Progenitor cell of endocrine pancreas (in vitro differentiated cells): Measurements from ENCODE around the gene SUPT5H. TPM values are rescaled to one million over a fixed set of nuclear protein-coding genes. Genes with fewer than 3 reads are reported as not detected.

Experiments
- DNase-seq: peaks from one replicate; pipeline ENCODE4 v3.0.0; 2021; ENCODE audit warnings: low spot score; ENCODE audit not compliant: unreplicated experiment
- H3K27ac Mint-ChIP-seq: 2 replicates; pipeline ENCODE4 v1.8.0; 2021; ENCODE audit warnings: mild to moderate bottlenecking, moderate library complexity, mixed read lengths
- H3K27me3 Mint-ChIP-seq: 2 replicates; pipeline ENCODE4 v1.8.0; 2021; ENCODE audit warnings: mixed read lengths
- H3K36me3 Mint-ChIP-seq: 2 replicates; pipeline ENCODE4 v1.8.0; 2022; ENCODE audit warnings: mixed read lengths; ENCODE audit not compliant: insufficient read depth
- H3K4me1 Mint-ChIP-seq: 2 replicates; pipeline ENCODE4 v1.8.0; 2021; ENCODE audit warnings: low read depth, mixed read lengths
- H3K4me3 Mint-ChIP-seq: 2 replicates; pipeline ENCODE4 v1.8.0; 2021; ENCODE audit warnings: low read depth, mild to moderate bottlenecking, moderate library complexity, mixed read lengths
- H3K9me3 Mint-ChIP-seq: 2 replicates; pipeline ENCODE4 v1.8.0; 2021; ENCODE audit warnings: low read depth, mixed read lengths
- CTCF ChIP-seq: fragments of 200-600 bp; sonication (generic); IDR thresholded peaks from one replicate; pipeline ENCODE4 v1.5.0; 2021; ENCODE audit warnings: antibody characterized with exemption, mild to moderate bottlenecking; ENCODE audit not compliant: unreplicated experiment
- total RNA-seq: library from RNA; stranded (reverse); gene quantifications from 2 replicates; pipeline ENCODE4 v1.2.1, GENCODE V29; 2021

The SUPT5H gene
- total RNA-seq, 1 donor from 2014 or later: 171 TPM

GRCh38 chr19:39401070-39401548 is 44.3 kb upstream of the SUPT5H start:
- Mint-ChIP-seq H3K4me3 (no peak overlapping the region), H3K4me1 (peaks cover 25% of the 10 kb centered on the region), H3K27me3 (no peaks in the 10 kb centered on the region), H3K9me3 (no peaks in the 10 kb centered on the region), H3K36me3 (no peaks in the 10 kb centered on the region), H3K27ac (peak overlapping the region; percentile 68)
- DNase-seq: no peak
- no peak for TF ChIP-seq CTCF

- H3K4me3 Mint-ChIP-seq: peak overlapping the region; percentile 76
- peak overlapping the region; percentile 96 for H3K27ac Mint-ChIP-seq
- no peak for DNase-seq
- H3K36me3 Mint-ChIP-seq: no peaks in the 10 kb centered on the region
- peaks cover 27% of the 10 kb centered on the region for H3K4me1 Mint-ChIP-seq
- TF ChIP-seq CTCF: no peak
- H3K27me3 Mint-ChIP-seq: no peaks in the 10 kb centered on the region
- no peaks in the 10 kb centered on the region for H3K9me3 Mint-ChIP-seq
Observed at GRCh38 chr19:39401549-39402345, 43.6 kb upstream of the SUPT5H start.

GRCh38 chr19:39402346-39403300 is 42.8 kb upstream of the SUPT5H start:
- Mint-ChIP-seq H3K36me3 (no peaks in the 10 kb centered on the region), H3K4me3 (peak overlapping the region; percentile 76), H3K9me3 (no peaks in the 10 kb centered on the region), H3K27me3 (no peaks in the 10 kb centered on the region), H3K27ac (peak overlapping the region; percentile 96), H3K4me1 (peaks cover 29% of the 10 kb centered on the region)
- TF ChIP-seq CTCF: no peak
- peak; percentile 56 for DNase-seq

GRCh38 chr19:39403331-39404312 is 41.8 kb upstream of the SUPT5H start:
- DNase-seq: no peak
- no peaks in the 10 kb centered on the region for H3K9me3 Mint-ChIP-seq
- peak overlapping the region; percentile 91 for H3K27ac Mint-ChIP-seq
- H3K36me3 Mint-ChIP-seq: peaks cover under 1% of the 10 kb centered on the region
- TF ChIP-seq CTCF: no peak
- no peaks in the 10 kb centered on the region for H3K27me3 Mint-ChIP-seq
- peak overlapping the region; percentile 76 for H3K4me3 Mint-ChIP-seq
- H3K4me1 Mint-ChIP-seq: peaks cover 27% of the 10 kb centered on the region
